HCT116 (cell line): ENCODE results near the gene GGA2. TPM values are rescaled to one million over a fixed set of nuclear protein-coding genes. Genes with fewer than 3 reads are reported as not detected.

Experiments
- ATAC-seq: fragments of 200-7000 bp; cut with Tn5 transposase; 2 replicates; pipeline ENCODE4 v1.9.1; 2020; ENCODE audit warnings: mild to moderate bottlenecking, moderate library complexity
- BruUV-seq: library from RNA; stranded (reverse); fragments of 400-500 nt; replicated peaks from 2 replicates; lab custom pipeline; 2021; lab: Mats Ljungman, UMichigan
- CTCF ChIA-PET: fragments of 300-600 bp; sonication (Branson Sonifier 250); formaldehyde crosslinking; loops from one replicate; lab custom pipeline; 2021; ENCODE audit warnings: antibody characterized with exemption; lab: Charles Lee
- POLR2A ChIA-PET: fragments of 300-600, 350-600 bp; sonication (Branson Sonifier 250); formaldehyde crosslinking; loops from one replicate; lab custom pipeline; 2021; ENCODE audit warnings: antibody characterized with exemption; lab: Charles Lee
- RAD21 ChIA-PET, 2 experiments: fragments of 300-600 bp; sonication (Branson Sonifier 250); formaldehyde crosslinking; loops; one replicate each; lab custom pipeline; 2023; ENCODE audit warnings: low total read pairs in 2 of 2; ENCODE audit not compliant: uncharacterized antibody in 2 of 2, unreplicated experiment in 2 of 2, low non-redundant PET in 1 of 2; lab: Charles Lee
- DNase-seq: peaks from one replicate; pipeline ENCODE4 v3.0.0-alpha.2; 2010; ENCODE audit warnings: low read depth, low spot score
- H2AFZ ChIP-seq: fragments of 200-600 bp; shearing (Covaris generic), sonication (generic); 2 replicates; pipeline ENCODE4 v1.6.1; 2017; ENCODE audit warnings: low read depth, mixed run types, mixed read lengths, antibody characterized with exemption, low read length; ENCODE audit not compliant: poor library complexity, severe bottlenecking
- H3K27ac ChIP-seq: 2 replicates; pipeline ENCODE4 v1.5.1; 2012; ENCODE audit warnings: low read depth, low read length
- H3K27me3 ChIP-seq: fragments of 200-600 bp; sonication (generic); 2 replicates; pipeline ENCODE4 v1.6.1; 2016; ENCODE audit warnings: mixed run types, low read length, mixed read lengths; ENCODE audit not compliant: insufficient read depth
- H3K36me3 ChIP-seq, 2 experiments: fragments of 200-500 bp in 1 of 2; fragments of 200-600 bp in 1 of 2; sonication (Bioruptor generic) in 1 of 2; sonication (generic) in 1 of 2; 2 replicates each; pipeline versions ENCODE4 v1.5.1 to v1.6.1; 2014 to 2016; ENCODE audit warnings: low read length in 2 of 2, inconsistent platforms in 1 of 2, mixed read lengths in 1 of 2, mixed run types in 1 of 2; ENCODE audit not compliant: insufficient read depth in 2 of 2, control insufficient read depth in 1 of 2
- H3K4me1 ChIP-seq, 2 experiments: fragments of 200-600 bp in 1 of 2; sonication (generic) in 1 of 2; 2 replicates each; pipeline versions ENCODE4 v1.5.1 to v1.6.1; 2012 to 2017; ENCODE audit warnings: low read length in 2 of 2, inconsistent platforms in 1 of 2, mild to moderate bottlenecking in 1 of 2, mixed read lengths in 1 of 2, mixed run types in 1 of 2, moderate library complexity in 1 of 2; ENCODE audit not compliant: insufficient read depth in 2 of 2, control insufficient read depth in 1 of 2
- H3K4me2 ChIP-seq: fragments of 200-600 bp; sonication (generic); 2 replicates; pipeline ENCODE4 v1.6.1; 2017; ENCODE audit warnings: mixed run types, low read length, mixed read lengths
- H3K4me3 ChIP-seq, 2 experiments: fragments of 200-600 bp in 1 of 2; sonication (generic) in 1 of 2; replicated peaks in 1 of 2; 2 replicates each; pipeline ENCODE4 v1.5.1; 2011 to 2016; ENCODE audit warnings: low read length in 2 of 2, control low read depth in 1 of 2, low read depth in 1 of 2, mild to moderate bottlenecking in 1 of 2, mixed read lengths in 1 of 2, mixed run types in 1 of 2
- H3K79me2 ChIP-seq: fragments of 200-600 bp; sonication (generic); 2 replicates; pipeline ENCODE4 v1.6.1; 2017; ENCODE audit warnings: mild to moderate bottlenecking, mixed run types, low read length, moderate library complexity, mixed read lengths; ENCODE audit not compliant: insufficient read depth
- H3K9ac ChIP-seq: fragments of 200-600 bp; sonication (generic); 2 replicates; pipeline ENCODE4 v1.6.1; 2016; ENCODE audit warnings: low read length, mixed read lengths
- H3K9me2 ChIP-seq: fragments of 200-600 bp; sonication (generic), shearing (Covaris generic); 2 replicates; pipeline ENCODE4 v1.6.1; 2017; ENCODE audit warnings: mixed run types, mild to moderate bottlenecking, moderate library complexity; ENCODE audit not compliant: insufficient read depth
- H3K9me3 ChIP-seq, 2 experiments: fragments of 200-500 bp in 1 of 2; fragments of 200-600 bp in 1 of 2; sonication (Bioruptor generic) in 1 of 2; sonication (generic) in 1 of 2; 2 replicates each; pipeline ENCODE4 v1.6.1; 2014 to 2017; ENCODE audit warnings: low read length in 2 of 2, mixed read lengths in 2 of 2, inconsistent platforms in 1 of 2, low read depth in 1 of 2, mild to moderate bottlenecking in 1 of 2, mixed run types in 1 of 2, moderate library complexity in 1 of 2; ENCODE audit not compliant: control insufficient read depth in 1 of 2, insufficient read depth in 1 of 2
- H4K20me1 ChIP-seq: fragments of 200-600 bp; sonication (generic), shearing (Covaris generic); 2 replicates; pipeline ENCODE4 v1.6.1; 2017; ENCODE audit warnings: mixed run types, mild to moderate bottlenecking, moderate library complexity; ENCODE audit not compliant: insufficient read depth
- ELF1 ChIP-seq: IDR thresholded peaks from 2 replicates; pipeline ENCODE4 v1.6.1; 2012; ENCODE audit warnings: low read depth, borderline replicate concordance
- EZH2phosphoT487 ChIP-seq: fragments of 200-600 bp; IDR thresholded peaks from 2 replicates; pipeline ENCODE4 v1.6.1; 2018; ENCODE audit warnings: antibody characterized with exemption, borderline replicate concordance
- JUND ChIP-seq: IDR thresholded peaks from 2 replicates; pipeline ENCODE4 v1.6.1; 2012
- POLR2AphosphoS5 ChIP-seq: IDR thresholded peaks from 2 replicates; pipeline ENCODE4 v1.6.1; 2011; ENCODE audit warnings: mild to moderate bottlenecking, low read depth, low read length, moderate library complexity
- RAD21 ChIP-seq: IDR thresholded peaks from 2 replicates; pipeline ENCODE4 v1.6.1; 2012; ENCODE audit warnings: low read depth, mild to moderate bottlenecking
- TCF7L2 ChIP-seq: IDR thresholded peaks from 2 replicates; pipeline ENCODE4 v1.7.0; 2011; ENCODE audit warnings: borderline replicate concordance, inconsistent platforms; ENCODE audit not compliant: insufficient read depth, insufficient read length; ENCODE audit errors: extremely low read depth
- ZFX ChIP-seq: fragments of 450-650 bp; IDR thresholded peaks from 2 replicates; pipeline ENCODE4 v1.6.1; 2017
- intact Hi-C: fragments of 100-400 bp; cut with micrococcal nuclease; formaldehyde crosslinking; loops from 2 replicates; pipeline ENCODE4 v1.10.0; 2022
- total RNA-seq: library from RNA; stranded (reverse); gene quantifications from one replicate; pipeline ENCODE4 v1.2.1, GENCODE V29; 2021; ENCODE audit not compliant: unreplicated experiment
- TF ChIP-seq, protein P1 (sequence below): IDR thresholded peaks from 2 replicates; pipeline ENCODE4 v1.6.1; 2012; ENCODE audit warnings: low read depth
- TF ChIP-seq, protein P2 (sequence below), 3 experiments: fragments of 200-600 bp in 1 of 3; sonication (generic) in 1 of 3; IDR thresholded peaks in 2 of 3; conservative IDR thresholded peaks in 1 of 3; 2 replicates each; pipeline ENCODE4 v1.5.1; 2012 to 2017; ENCODE audit warnings: low read depth in 2 of 3, low read length in 2 of 3, antibody characterized with exemption in 1 of 3, borderline replicate concordance in 1 of 3, control low read depth in 1 of 3, mild to moderate bottlenecking in 1 of 3, mixed read lengths in 1 of 3, mixed run types in 1 of 3, moderate library complexity in 1 of 3; ENCODE audit not compliant: insufficient read depth in 1 of 3
- TF ChIP-seq, protein P3 (sequence below): IDR thresholded peaks from 2 replicates; pipeline ENCODE4 v1.6.1; 2012

Gene GGA2
- total RNA-seq, 1 experiment from 2014 or later = 68.3 TPM

DNA sequence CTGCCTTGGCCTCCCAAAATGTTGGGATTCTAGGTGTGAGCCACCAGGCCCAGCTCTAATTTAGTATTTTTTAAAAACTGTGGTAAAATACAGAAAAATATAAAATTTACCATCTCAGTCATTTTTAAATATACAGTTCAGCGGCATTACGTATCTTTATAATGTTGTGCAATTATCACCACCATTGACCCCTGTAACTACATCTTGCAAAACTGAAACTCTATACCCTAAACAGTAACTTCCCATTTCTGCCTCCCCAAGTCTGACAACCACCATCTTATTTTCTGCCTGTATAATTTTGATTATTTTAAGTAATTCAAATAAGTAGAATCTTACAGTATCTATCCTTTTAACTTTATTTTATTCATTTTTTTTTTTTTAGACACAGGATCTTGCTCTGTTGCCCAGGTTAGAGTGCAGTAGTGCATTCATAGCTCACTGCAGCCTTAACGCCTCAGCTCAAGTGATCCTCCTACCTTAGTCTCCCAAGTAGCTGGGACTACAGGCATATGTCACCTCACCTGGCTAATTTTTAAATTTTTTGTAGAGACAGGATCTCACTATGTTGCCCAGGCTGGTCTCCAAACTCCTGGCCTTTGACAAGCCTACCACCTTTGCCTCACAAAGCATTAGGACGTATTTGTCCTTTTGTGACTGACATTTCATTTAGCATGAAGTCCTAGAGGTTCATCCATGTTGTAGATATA lies 10.9 kb upstream of the GGA2 start:
- no TSS peak for BruUV-seq

More for the DNA sequence above, 10.9 kb upstream of the GGA2 start:
- TF ChIP-seq ELF1 (no peak), EZH2phosphoT487 (no peak), JUND (no peak), POLR2AphosphoS5 (no peak), RAD21 (no peak), ZFX (no peak), TCF7L2 (no peak)
- TF ChIP-seq, protein P1, sequence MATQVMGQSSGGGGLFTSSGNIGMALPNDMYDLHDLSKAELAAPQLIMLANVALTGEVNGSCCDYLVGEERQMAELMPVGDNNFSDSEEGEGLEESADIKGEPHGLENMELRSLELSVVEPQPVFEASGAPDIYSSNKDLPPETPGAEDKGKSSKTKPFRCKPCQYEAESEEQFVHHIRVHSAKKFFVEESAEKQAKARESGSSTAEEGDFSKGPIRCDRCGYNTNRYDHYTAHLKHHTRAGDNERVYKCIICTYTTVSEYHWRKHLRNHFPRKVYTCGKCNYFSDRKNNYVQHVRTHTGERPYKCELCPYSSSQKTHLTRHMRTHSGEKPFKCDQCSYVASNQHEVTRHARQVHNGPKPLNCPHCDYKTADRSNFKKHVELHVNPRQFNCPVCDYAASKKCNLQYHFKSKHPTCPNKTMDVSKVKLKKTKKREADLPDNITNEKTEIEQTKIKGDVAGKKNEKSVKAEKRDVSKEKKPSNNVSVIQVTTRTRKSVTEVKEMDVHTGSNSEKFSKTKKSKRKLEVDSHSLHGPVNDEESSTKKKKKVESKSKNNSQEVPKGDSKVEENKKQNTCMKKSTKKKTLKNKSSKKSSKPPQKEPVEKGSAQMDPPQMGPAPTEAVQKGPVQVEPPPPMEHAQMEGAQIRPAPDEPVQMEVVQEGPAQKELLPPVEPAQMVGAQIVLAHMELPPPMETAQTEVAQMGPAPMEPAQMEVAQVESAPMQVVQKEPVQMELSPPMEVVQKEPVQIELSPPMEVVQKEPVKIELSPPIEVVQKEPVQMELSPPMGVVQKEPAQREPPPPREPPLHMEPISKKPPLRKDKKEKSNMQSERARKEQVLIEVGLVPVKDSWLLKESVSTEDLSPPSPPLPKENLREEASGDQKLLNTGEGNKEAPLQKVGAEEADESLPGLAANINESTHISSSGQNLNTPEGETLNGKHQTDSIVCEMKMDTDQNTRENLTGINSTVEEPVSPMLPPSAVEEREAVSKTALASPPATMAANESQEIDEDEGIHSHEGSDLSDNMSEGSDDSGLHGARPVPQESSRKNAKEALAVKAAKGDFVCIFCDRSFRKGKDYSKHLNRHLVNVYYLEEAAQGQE = no peak
- TF ChIP-seq, protein P2, sequence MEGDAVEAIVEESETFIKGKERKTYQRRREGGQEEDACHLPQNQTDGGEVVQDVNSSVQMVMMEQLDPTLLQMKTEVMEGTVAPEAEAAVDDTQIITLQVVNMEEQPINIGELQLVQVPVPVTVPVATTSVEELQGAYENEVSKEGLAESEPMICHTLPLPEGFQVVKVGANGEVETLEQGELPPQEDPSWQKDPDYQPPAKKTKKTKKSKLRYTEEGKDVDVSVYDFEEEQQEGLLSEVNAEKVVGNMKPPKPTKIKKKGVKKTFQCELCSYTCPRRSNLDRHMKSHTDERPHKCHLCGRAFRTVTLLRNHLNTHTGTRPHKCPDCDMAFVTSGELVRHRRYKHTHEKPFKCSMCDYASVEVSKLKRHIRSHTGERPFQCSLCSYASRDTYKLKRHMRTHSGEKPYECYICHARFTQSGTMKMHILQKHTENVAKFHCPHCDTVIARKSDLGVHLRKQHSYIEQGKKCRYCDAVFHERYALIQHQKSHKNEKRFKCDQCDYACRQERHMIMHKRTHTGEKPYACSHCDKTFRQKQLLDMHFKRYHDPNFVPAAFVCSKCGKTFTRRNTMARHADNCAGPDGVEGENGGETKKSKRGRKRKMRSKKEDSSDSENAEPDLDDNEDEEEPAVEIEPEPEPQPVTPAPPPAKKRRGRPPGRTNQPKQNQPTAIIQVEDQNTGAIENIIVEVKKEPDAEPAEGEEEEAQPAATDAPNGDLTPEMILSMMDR (IDR thresholded peaks at IDR 0.05 in 2 of 3, conservative IDR thresholded peaks at IDR 0.05 in 1 of 3; ENCODE audit: borderline replicate concordance in 1 of 3, insufficient read depth in 1 of 3, low read depth in 2 of 3, low read length in 2 of 3) = no peak
- TF ChIP-seq, protein P3, sequence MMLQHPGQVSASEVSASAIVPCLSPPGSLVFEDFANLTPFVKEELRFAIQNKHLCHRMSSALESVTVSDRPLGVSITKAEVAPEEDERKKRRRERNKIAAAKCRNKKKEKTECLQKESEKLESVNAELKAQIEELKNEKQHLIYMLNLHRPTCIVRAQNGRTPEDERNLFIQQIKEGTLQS = no peak
- TF ChIP-seq, all 23 proteins: peak for 0
- H3K9me2 ChIP-seq = no peaks in the 10 kb centered on the region
- ChIA-PET CTCF (no interaction called here), RAD21 (no interaction called here), POLR2A (no interaction called here)
- DNase-seq (no peak), ATAC-seq (no peak)
- no peak overlapping the region for H2AFZ ChIP-seq
- no peaks in the 10 kb centered on the region for H3K9me3 ChIP-seq
- no peak overlapping the region for H3K27ac ChIP-seq
- H3K4me2 ChIP-seq = no peak overlapping the region
- peaks cover 19 to 40% of the 10 kb centered on the region in 2 experiments; a peak in 3 of 4 replicates for H3K36me3 ChIP-seq
- no peaks in the 10 kb centered on the region for H3K79me2 ChIP-seq
- H4K20me1 ChIP-seq = no peaks in the 10 kb centered on the region
- H3K27me3 ChIP-seq = no peaks in the 10 kb centered on the region
- H3K4me1 ChIP-seq = no peaks in the 10 kb centered on the region
- H3K9ac ChIP-seq = no peak overlapping the region
- intact Hi-C loops = no loop called here
- no peak overlapping the region for H3K4me3 ChIP-seq
